HEK293 (cell line): ENCODE results near the gene FOXK2.
A peak's percentile ranks its signal among the peaks of the same experiment; 100 is the strongest.

Experiments
- CTCF ChIA-PET: fragments of 350-600 bp; formaldehyde crosslinking; extraction: SDS; loops from one replicate; lab custom pipeline; 2021; ENCODE audit warnings: antibody characterized with exemption; lab: Yijun Ruan, JAX
- POLR2A ChIA-PET: fragments of 300-600 bp; formaldehyde crosslinking; extraction: SDS; loops from one replicate; lab custom pipeline; 2020; ENCODE audit warnings: antibody characterized with exemption, inconsistent platforms; lab: Yijun Ruan, JAX
- H3K27ac ChIP-seq: fragments of 200-500 bp; sonication (Bioruptor generic); 2 replicates; pipeline ENCODE4 v1.5.1; 2014; ENCODE audit warnings: low read depth, low read length, control low read depth, inconsistent platforms; ENCODE audit errors: extremely low read depth
- H3K36me3 ChIP-seq, 2 experiments: fragments of 200-500 bp in 1 of 2; sonication (Bioruptor generic) in 1 of 2; 1 replicate in 1 of 2; 2 replicates in 1 of 2; pipeline ENCODE4 v1.5.1; 2014 to 2017; ENCODE audit warnings: inconsistent platforms in 2 of 2, low read length in 2 of 2; ENCODE audit not compliant: control insufficient read depth in 2 of 2, insufficient read depth in 1 of 2
- H3K4me1 ChIP-seq: fragments of 200-500 bp; sonication (Bioruptor generic); 2 replicates; pipeline ENCODE4 v1.5.1; 2014; ENCODE audit warnings: mild to moderate bottlenecking, low read length, inconsistent platforms; ENCODE audit not compliant: control insufficient read depth, insufficient read depth
- H3K4me3 ChIP-seq: 2 replicates; pipeline ENCODE4 v1.5.1; 2011; ENCODE audit warnings: low read depth, mild to moderate bottlenecking, control low read depth, low read length, moderate library complexity
- H3K9me3 ChIP-seq: fragments of 200-500 bp; sonication (Bioruptor generic); 2 replicates; pipeline ENCODE4 v1.5.1; 2014; ENCODE audit warnings: low read depth, low read length, inconsistent platforms; ENCODE audit not compliant: control insufficient read depth, insufficient read depth
- PRDM6 ChIP-seq: fragments of 450-650 bp; formaldehyde crosslinking; IDR thresholded peaks from 2 replicates; pipeline ENCODE4 v1.5.1; 2017; ENCODE audit warnings: missing biosample characterization, missing genetic modification characterization
- ZNF114 ChIP-seq: fragments of 450-650 bp; formaldehyde crosslinking; IDR thresholded peaks from 2 replicates; pipeline ENCODE4 v1.5.0; 2017; ENCODE audit warnings: missing biosample characterization, missing genetic modification characterization
- ZNF133 ChIP-seq: fragments of 450-650 bp; formaldehyde crosslinking; IDR thresholded peaks from 2 replicates; pipeline ENCODE4 v1.5.1; 2016; ENCODE audit warnings: missing biosample characterization, missing genetic modification characterization
- ZNF394 ChIP-seq: fragments of 450-650 bp; formaldehyde crosslinking; IDR thresholded peaks from 2 replicates; pipeline ENCODE4 v1.5.1; 2016; ENCODE audit warnings: missing biosample characterization, missing genetic modification characterization, mild to moderate bottlenecking, moderate library complexity, borderline replicate concordance
- ZNF404 ChIP-seq: fragments of 450-650 bp; formaldehyde crosslinking; IDR thresholded peaks from 2 replicates; pipeline ENCODE4 v1.5.1; 2017; ENCODE audit warnings: missing biosample characterization, missing genetic modification characterization
- ZNF423 ChIP-seq: fragments of 450-650 bp; formaldehyde crosslinking; IDR thresholded peaks from 2 replicates; pipeline ENCODE4 v1.5.1; 2016; ENCODE audit warnings: missing biosample characterization, missing genetic modification characterization
- ZNF510 ChIP-seq: fragments of 450-650 bp; formaldehyde crosslinking; IDR thresholded peaks from 2 replicates; pipeline ENCODE4 v1.5.1; 2018; ENCODE audit warnings: mild to moderate bottlenecking, missing genetic modification characterization, missing biosample characterization; ENCODE audit not compliant: insufficient replicate concordance
- ZNF571 ChIP-seq: fragments of 450-650 bp; formaldehyde crosslinking; IDR thresholded peaks from 2 replicates; pipeline ENCODE4 v1.5.0; 2017; ENCODE audit warnings: missing biosample characterization, missing genetic modification characterization
- ZNF645 ChIP-seq: fragments of 450-650 bp; formaldehyde crosslinking; IDR thresholded peaks from 2 replicates; pipeline ENCODE4; 2016; ENCODE audit warnings: missing biosample characterization, missing genetic modification characterization
- ZNF677 ChIP-seq: fragments of 450-650 bp; IDR thresholded peaks from 2 replicates; pipeline ENCODE4 v1.5.0; 2018; ENCODE audit warnings: missing biosample characterization, mild to moderate bottlenecking, missing genetic modification characterization, moderate library complexity
- TF ChIP-seq, protein P1 (sequence below): fragments of 450-650 bp; formaldehyde crosslinking; IDR thresholded peaks from 2 replicates; pipeline ENCODE4 v1.5.1; 2016; ENCODE audit warnings: missing biosample characterization, missing genetic modification characterization
- TF ChIP-seq, protein P2 (sequence below): fragments of 450-650 bp; IDR thresholded peaks from 2 replicates; pipeline ENCODE4 v1.5.1; 2018; ENCODE audit warnings: missing biosample characterization, mild to moderate bottlenecking, missing genetic modification characterization
- TF ChIP-seq, protein P3 (sequence below): fragments of 450-650 bp; formaldehyde crosslinking; IDR thresholded peaks from 2 replicates; pipeline ENCODE4 v1.5.1; 2016; ENCODE audit warnings: missing biosample characterization, missing genetic modification characterization

FOXK2 gene

GRCh38 chr17:82614095-82614631 lies 94.6 kb downstream of the FOXK2 start:
- H3K4me1 ChIP-seq = no peaks in the 10 kb centered on the region
- ChIA-PET POLR2A (interaction anchor here (0.7 kb wide), 1 partner anchor 136 kb away, joined by 4 read pairs; no protein-coding TSS in a partner anchor), CTCF (no interaction called here)
- peaks cover 37 to 85% of the 10 kb centered on the region in 2 experiments for H3K36me3 ChIP-seq
- no peaks in the 10 kb centered on the region for H3K9me3 ChIP-seq
- no peak overlapping the region for H3K27ac ChIP-seq
- H3K4me3 ChIP-seq = no peak overlapping the region
- TF ChIP-seq ZNF133 (tag by site-specific recombination) (no peak), ZNF394 (tag by site-specific recombination) (no peak), ZNF645 (tag by site-specific recombination) (no peak), ZNF404 (tag by site-specific recombination) (no peak), ZNF510 (tag by site-specific recombination) (no peak), ZNF114 (tag by site-specific recombination) (no peak), ZNF423 (tag by site-specific recombination) (no peak), ZNF571 (tag by site-specific recombination) (no peak), PRDM6 (no peak), ZNF677 (tag by site-specific recombination) (no peak)
- TF ChIP-seq, protein P1, sequence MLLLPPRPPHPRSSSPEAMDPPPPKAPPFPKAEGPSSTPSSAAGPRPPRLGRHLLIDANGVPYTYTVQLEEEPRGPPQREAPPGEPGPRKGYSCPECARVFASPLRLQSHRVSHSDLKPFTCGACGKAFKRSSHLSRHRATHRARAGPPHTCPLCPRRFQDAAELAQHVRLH = no peak
- TF ChIP-seq, protein P2, sequence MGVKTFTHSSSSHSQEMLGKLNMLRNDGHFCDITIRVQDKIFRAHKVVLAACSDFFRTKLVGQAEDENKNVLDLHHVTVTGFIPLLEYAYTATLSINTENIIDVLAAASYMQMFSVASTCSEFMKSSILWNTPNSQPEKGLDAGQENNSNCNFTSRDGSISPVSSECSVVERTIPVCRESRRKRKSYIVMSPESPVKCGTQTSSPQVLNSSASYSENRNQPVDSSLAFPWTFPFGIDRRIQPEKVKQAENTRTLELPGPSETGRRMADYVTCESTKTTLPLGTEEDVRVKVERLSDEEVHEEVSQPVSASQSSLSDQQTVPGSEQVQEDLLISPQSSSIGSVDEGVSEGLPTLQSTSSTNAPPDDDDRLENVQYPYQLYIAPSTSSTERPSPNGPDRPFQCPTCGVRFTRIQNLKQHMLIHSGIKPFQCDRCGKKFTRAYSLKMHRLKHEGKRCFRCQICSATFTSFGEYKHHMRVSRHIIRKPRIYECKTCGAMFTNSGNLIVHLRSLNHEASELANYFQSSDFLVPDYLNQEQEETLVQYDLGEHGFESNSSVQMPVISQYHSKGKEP (tag by site-specific recombination) = no peak

GRCh38 chr17:82615084-82616020 lies 95.8 kb downstream of the FOXK2 start:
- Histone ChIP-seq H3K27ac (no peak overlapping the region), H3K4me1 (no peaks in the 10 kb centered on the region), H3K4me3 (no peak overlapping the region), H3K36me3 (peaks cover 39 to 87% of the 10 kb centered on the region in 2 experiments), H3K9me3 (no peaks in the 10 kb centered on the region)
- TF ChIP-seq PRDM6 = no peak
- TF ChIP-seq, protein P3, sequence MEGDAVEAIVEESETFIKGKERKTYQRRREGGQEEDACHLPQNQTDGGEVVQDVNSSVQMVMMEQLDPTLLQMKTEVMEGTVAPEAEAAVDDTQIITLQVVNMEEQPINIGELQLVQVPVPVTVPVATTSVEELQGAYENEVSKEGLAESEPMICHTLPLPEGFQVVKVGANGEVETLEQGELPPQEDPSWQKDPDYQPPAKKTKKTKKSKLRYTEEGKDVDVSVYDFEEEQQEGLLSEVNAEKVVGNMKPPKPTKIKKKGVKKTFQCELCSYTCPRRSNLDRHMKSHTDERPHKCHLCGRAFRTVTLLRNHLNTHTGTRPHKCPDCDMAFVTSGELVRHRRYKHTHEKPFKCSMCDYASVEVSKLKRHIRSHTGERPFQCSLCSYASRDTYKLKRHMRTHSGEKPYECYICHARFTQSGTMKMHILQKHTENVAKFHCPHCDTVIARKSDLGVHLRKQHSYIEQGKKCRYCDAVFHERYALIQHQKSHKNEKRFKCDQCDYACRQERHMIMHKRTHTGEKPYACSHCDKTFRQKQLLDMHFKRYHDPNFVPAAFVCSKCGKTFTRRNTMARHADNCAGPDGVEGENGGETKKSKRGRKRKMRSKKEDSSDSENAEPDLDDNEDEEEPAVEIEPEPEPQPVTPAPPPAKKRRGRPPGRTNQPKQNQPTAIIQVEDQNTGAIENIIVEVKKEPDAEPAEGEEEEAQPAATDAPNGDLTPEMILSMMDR (tag by site-specific recombination) = peak; percentile 29; the same call in 1 of the 2 replicates
- POLR2A ChIA-PET = no interaction called here
- CTCF ChIA-PET = interaction anchor here (0.6 to 2.2 kb wide), 2 partner anchors 17 to 40 kb away, joined by 4 to 8 read pairs; no protein-coding TSS in a partner anchor
